ENCODE data around the gene ANP32B.

ANP32B gene

GRCh38 chr9:97983589-97984187 is 547 bp downstream of the ANP32B start:
- TF ChIP-seq, protein P1, sequence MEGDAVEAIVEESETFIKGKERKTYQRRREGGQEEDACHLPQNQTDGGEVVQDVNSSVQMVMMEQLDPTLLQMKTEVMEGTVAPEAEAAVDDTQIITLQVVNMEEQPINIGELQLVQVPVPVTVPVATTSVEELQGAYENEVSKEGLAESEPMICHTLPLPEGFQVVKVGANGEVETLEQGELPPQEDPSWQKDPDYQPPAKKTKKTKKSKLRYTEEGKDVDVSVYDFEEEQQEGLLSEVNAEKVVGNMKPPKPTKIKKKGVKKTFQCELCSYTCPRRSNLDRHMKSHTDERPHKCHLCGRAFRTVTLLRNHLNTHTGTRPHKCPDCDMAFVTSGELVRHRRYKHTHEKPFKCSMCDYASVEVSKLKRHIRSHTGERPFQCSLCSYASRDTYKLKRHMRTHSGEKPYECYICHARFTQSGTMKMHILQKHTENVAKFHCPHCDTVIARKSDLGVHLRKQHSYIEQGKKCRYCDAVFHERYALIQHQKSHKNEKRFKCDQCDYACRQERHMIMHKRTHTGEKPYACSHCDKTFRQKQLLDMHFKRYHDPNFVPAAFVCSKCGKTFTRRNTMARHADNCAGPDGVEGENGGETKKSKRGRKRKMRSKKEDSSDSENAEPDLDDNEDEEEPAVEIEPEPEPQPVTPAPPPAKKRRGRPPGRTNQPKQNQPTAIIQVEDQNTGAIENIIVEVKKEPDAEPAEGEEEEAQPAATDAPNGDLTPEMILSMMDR (IDR thresholded peaks at IDR 0.05; ENCODE audit: low read length, missing control alignments): no peak
- peak overlapping the region; percentile 85 for H3K4me3 ChIP-seq (replicated peaks; ENCODE audit: low read depth, low read length)
- DNase-seq (ENCODE audit: low read depth): peak; percentile 35

- TF ChIP-seq, protein P1 (IDR thresholded peaks at IDR 0.05; ENCODE audit: low read length, missing control alignments): no peak
- H3K4me3 ChIP-seq (replicated peaks; ENCODE audit: low read depth, low read length): peak overlapping the region; percentile 85
- DNase-seq (ENCODE audit: low read depth): peak; percentile 81
Observed at GRCh38 chr9:97984188-97985057, 1.3 kb downstream of the ANP32B start.

DNA sequence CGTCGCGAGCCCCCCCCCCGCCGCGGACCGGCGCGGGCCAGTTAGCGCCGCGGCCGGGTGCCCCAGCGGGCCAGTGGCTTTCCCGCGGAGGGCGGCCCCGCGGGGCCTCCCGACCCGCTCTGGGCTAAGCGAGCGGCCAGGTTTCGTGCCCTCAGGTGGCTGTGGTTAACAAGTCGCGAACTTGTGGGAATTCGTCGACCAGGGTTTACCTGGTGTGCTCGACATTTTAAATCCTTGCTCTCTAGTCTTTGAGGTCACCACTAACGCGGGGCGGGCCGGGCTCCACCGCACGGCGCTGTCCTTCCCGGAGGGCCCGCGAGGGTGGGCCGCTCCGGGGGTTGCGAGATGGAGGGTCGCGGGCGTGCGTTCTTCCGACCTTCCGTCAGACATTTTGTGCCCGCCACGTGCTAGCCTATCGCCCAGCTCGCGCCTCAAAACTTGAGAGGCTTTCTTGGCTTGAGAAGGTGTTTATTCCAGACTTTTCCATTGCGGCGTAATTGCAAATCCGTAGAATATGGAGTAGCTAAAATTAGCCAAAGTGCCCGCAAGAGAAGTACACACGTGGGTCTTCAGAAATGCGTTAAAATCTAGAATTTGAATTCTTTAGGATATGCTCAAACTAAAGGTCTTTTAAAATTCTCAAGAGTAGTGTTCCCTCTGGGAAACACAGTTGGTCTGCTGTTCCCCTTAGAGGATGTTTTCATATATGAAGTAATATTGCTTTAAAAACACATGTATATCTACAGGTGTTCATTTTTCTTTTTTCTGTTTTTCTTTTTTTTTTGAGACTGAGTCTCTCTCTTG is 2.1 kb downstream of the ANP32B start:
- peak overlapping the region; percentile 85 for H3K4me3 ChIP-seq (replicated peaks; ENCODE audit: low read depth, low read length)
- peak; percentile 23 for DNase-seq (ENCODE audit: low read depth)
- TF ChIP-seq, protein P1 (IDR thresholded peaks at IDR 0.05; ENCODE audit: low read length, missing control alignments): no peak

DNA sequence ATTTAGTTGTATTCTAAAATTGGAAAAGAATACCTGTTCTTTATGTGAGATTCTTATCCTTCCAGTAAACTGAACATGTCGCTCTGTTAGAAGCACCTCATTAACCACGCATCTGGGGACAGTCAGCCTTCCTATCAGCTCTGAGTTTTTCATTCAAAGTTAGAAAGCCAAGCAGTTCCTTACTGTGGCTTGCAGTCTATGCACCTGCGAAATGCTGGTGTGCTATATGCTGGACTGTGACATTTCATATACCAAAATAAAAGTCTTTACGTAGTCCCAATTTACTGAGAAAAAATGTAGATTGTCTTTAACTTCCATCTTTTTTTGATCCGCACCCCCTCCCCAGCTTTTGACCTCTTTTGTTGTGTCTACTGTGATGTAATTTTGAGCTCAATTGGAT is 4.3 kb downstream of the ANP32B start:
- TF ChIP-seq, protein P1 (IDR thresholded peaks at IDR 0.05; ENCODE audit: low read length, missing control alignments): no peak
- H3K4me3 ChIP-seq (replicated peaks; ENCODE audit: low read depth, low read length): no peak overlapping the region
- DNase-seq (ENCODE audit: low read depth): no peak

DNA sequence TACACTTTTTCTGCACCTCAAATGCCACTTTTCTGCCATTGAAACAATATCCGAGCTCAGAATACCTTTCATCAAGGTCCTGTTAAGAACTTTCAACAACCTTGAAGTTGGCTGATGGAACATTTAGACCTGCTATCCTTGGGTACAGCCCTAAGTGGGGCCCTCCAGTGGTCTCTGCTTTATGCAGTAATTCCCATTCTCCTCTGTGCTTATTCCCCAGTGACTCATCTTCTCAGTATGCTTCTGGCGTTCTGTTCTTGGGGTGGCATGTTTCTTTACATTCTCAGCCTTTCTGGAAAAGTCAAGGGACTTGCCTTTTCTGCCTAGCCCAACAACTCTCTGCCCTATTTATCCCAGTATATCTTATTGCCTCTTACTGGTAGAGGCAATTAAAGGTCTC is 7.1 kb downstream of the ANP32B start:
- DNase-seq (ENCODE audit: low read depth): peak; percentile 71
- TF ChIP-seq, protein P1 (IDR thresholded peaks at IDR 0.05; ENCODE audit: low read length, missing control alignments): peak; percentile 40
- H3K4me3 ChIP-seq (replicated peaks; ENCODE audit: low read depth, low read length): no peak overlapping the region

DNA sequence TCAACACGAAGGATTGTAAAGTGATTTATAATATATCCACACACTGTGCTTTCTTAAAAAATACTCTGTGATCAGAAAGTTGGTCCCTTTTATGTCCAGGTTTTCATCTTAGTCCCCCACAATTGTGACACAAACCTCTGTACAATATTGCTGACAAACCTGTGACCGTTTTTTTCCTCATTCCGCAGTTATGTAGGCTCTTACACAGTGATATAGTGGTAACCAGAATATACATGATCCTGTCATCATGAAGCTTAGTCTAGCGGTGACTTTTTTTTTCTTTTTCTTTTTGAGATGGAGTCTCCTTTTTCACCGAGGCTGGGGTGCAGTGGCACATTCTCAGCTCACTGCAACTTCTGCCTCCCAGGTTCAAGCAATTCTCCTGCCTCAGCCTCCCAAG is 8.7 kb downstream of the ANP32B start:
- TF ChIP-seq, protein P1 (IDR thresholded peaks at IDR 0.05; ENCODE audit: low read length, missing control alignments): no peak
- no peak overlapping the region for H3K4me3 ChIP-seq (replicated peaks; ENCODE audit: low read depth, low read length)
- no peak for DNase-seq (ENCODE audit: low read depth)
